ENCODE measurements around the gene FER.
"Not testable (repeated sequence)": the region's sequence is repeated elsewhere in the genome, so short reads cannot be mapped to it uniquely, and the experiment has no call there.

FER gene

GRCh38 chr5:109167586-109167985, 419.9 kb downstream of the FER start:
- H3K4me3 ChIP-seq (replicated peaks; ENCODE audit: low read depth, low read length), result no peak overlapping the region
- DNase-seq (ENCODE audit: low read depth), result no peak
- TF ChIP-seq CTCF (IDR thresholded peaks at IDR 0.05; ENCODE audit: low read length, missing control alignments), result no peak

GRCh38 chr5:109168151-109168550, 420.5 kb downstream of the FER start:
- no peak for TF ChIP-seq CTCF (IDR thresholded peaks at IDR 0.05; ENCODE audit: low read length, missing control alignments)
- no peak overlapping the region for H3K4me3 ChIP-seq (replicated peaks; ENCODE audit: low read depth, low read length)
- no peak for DNase-seq (ENCODE audit: low read depth)

- DNase-seq (ENCODE audit: low read depth), result no peak
- no peak for TF ChIP-seq CTCF (IDR thresholded peaks at IDR 0.05; ENCODE audit: low read length, missing control alignments)
- H3K4me3 ChIP-seq (replicated peaks; ENCODE audit: low read depth, low read length), result no peak overlapping the region
Observed at GRCh38 chr5:109170629-109171350, 423.1 kb downstream of the FER start.

DNA sequence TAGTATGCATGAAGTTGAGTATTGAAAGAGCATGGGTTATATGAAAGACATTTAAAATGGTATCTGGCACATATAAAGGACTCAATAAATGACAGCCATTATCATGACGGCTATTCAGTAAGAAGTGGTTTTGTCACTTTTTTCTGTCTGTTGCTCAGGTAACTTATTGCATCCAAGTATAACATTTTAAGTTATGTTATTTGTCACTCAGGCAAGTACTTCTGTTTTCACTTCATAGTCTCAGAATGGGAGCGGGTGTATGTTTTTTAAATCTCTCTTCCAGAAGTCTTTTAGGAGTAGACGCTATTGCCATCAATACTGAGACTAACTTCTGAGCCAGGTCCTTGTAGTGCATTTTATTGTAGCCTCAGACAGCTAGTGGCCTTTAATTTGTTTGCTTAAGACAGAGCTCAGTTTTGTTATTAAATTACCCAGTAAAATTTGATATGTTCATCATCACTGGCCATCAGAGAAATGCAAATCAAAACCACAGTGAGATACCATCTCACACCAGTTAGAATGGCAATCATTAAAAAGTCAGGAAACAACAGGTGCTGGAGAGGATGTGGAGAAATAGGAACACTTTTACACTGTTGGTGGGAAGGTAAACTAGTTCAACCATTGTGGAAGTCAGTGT, 423.9 kb downstream of the FER start:
- DNase-seq (ENCODE audit: low read depth); H3K4me3 ChIP-seq (replicated peaks; ENCODE audit: low read depth, low read length): not testable (repeated sequence)

DNA sequence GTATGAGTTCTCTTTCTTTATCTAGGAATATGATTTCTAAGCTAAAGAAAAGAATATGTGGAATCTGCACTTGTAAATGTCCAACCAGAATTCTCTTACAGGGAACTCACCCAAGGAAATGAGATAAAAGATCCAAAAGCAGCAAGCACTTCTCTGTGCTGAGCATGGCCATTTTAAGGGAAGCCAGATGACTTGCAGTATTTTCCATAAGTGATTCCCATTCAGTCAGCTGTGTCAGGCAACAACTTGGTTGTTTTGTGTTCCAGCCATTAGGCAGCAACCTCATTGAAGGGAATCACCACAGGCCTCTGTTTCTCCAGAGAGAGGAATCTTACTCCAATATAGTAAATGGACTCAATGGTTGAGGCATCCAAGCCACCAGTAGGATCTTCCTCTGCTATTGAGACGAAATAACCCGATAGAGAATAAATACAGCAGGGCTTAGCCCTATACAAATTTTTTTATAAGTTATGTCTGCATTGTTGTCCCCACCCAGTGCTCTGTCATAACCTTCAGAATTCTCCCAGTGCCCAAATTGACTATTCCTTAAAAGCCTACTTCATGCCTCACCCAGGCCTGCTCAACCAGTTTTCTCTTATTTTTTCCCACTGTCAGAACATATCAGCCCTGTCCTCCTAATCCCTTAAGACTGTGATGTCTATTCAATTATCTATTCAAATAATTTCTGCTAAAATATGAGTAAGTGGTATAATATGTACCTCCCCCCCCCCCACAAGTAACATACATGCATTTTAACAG, 425.5 kb downstream of the FER start:
- no peak overlapping the region for H3K4me3 ChIP-seq (replicated peaks; ENCODE audit: low read depth, low read length)
- no peak for DNase-seq (ENCODE audit: low read depth)
- no peak for TF ChIP-seq CTCF (IDR thresholded peaks at IDR 0.05; ENCODE audit: low read length, missing control alignments)

- TF ChIP-seq CTCF (IDR thresholded peaks at IDR 0.05; ENCODE audit: low read length, missing control alignments), result no peak
- H3K4me3 ChIP-seq (replicated peaks; ENCODE audit: low read depth, low read length), result no peak overlapping the region
- DNase-seq (ENCODE audit: low read depth), result no peak
Observed at GRCh38 chr5:109177227-109177626, 429.5 kb downstream of the FER start.

GRCh38 chr5:109177782-109178181, 430.1 kb downstream of the FER start:
- H3K4me3 ChIP-seq (replicated peaks; ENCODE audit: low read depth, low read length), result no peak overlapping the region
- DNase-seq (ENCODE audit: low read depth), result no peak

More at GRCh38 chr5:109177782-109178181, 430.1 kb downstream of the FER start:
- TF ChIP-seq CTCF (IDR thresholded peaks at IDR 0.05; ENCODE audit: low read length, missing control alignments), result no peak

Data from fibroblast of pulmonary artery (primary cell).